ENCODE measurements around the gene NTHL1. TPM values are rescaled to one million over a fixed set of nuclear protein-coding genes. Genes with fewer than 3 reads are reported as not detected.

NTHL1 gene
- 40.6 and 59.2 TPM in 2 replicates for total RNA-seq

DNA sequence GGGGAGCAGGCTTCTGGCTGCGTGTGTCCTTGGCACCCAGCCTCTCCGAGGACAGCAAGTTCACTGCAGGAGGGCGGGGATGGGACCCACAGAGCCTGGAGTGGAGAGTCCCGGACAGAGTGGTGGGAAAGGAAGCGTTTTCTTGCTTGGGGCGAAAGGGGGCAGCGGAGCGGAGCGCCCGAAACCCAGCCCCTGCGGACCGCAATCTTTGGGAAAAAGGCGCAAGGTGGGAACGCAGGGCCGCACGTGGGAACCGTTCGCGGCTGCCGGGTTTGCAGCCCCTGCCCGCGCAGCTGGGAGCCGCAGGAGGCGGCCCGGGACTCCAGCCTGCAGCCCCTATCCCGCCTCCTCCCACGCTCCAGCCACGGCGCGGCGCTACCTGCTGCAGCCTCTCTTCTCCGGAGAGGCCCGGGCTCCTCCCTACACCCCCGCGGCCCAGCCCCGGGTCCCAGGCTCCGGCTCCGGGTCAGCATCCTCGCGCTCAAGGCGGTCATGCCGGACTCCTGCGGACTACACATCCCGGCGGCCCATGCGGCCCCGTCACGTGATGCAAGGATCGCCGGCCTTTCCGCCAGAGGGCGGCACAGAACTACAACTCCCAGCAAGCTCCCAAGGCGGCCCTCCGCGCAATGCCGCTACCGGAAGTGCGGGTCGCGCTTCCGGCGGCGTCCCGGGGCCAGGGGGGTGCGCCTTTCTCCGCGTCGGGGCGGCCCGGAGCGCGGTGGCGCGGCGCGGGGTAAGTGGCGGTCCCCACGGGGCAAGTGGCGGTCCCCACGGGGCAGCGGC, at the start of gene NTHL1, which contains the start of gene TSC2:
TSS of gene NTHL1 (minus strand) at position 505 of the 786 bp plus-strand sequence. CDS start at position 494, 11 bp downstream.
TSS of gene TSC2 (plus strand) at position 656 of the 786 bp plus-strand sequence. CDS start 631 bp downstream, outside the sequence.

DNA sequence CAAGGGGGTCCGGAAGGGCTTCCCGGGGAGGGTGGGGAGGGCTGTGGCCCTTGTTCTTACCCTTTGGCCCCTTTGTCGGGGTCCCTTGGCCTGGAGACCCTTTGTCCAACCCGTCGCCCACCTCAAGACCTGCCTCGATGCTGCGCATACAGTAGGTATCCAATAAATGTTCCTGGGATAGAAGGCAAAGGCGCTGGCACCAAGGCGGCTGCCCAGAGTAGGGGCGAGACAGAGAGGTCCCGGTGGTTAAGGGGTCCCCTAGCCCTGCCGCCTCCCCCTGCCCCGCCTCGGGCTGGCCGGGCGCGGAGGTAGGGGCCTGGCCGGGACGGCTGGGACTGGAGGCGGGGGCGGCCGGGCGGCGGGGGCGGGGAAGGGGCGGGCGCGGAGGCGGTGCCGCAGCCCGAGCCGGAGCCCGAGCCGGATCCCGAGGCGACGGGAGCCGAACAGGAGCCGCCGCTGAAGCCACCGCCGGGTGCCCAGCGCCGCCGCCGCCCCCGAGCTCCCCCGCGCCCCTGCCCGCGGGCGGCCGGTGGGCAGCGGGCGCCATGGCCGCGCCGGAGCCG, 21.1 kb downstream of the NTHL1 start, which contains the start of gene NHERF2:
TSS of gene NHERF2 (plus strand) at position 442 of the 563 bp plus-strand sequence. CDS start at position 546, 104 bp downstream.

DNA sequence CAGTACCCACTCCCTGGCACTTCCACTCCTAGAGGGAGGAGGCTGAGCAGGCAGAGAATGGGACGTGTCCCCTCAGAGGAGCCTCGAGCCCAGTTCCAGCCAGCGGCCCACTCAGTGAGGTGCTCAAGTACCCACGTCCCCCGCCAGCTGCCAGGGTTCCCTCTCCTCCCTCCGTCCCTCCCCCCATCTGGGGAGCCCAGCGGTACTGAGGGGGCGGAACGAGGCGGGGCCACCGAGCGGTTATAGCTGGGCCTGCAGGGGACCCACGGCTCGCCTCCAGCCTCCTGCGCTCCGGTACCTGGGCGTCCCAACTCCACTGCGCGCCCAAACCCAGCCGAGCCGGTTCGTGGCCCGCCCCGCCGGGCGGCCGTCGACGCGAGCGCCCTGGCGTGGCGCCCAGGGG, 28.1 kb downstream of the NTHL1 start, which contains the start of gene NPW:
TSS of gene NPW (plus strand) at position 268 of the 403 bp plus-strand sequence.

GRCh38 chr16:2009791-2010510, 37.7 kb downstream of the NTHL1 start, which contains the start of gene ZNF598:
TSS of gene ZNF598 (minus strand) at chr16:2009821.

Other genes with a start within 250 kb of the NTHL1 start
- 59.3 and 85.5 TPM in 2 replicates for gene HAGH, start 221.0 kb downstream of the NTHL1 start, total RNA-seq
- 47.1 and 74.9 TPM in 2 replicates for gene FAHD1, start 220.6 kb downstream of the NTHL1 start, total RNA-seq
- gene MEIOB, start 175.7 kb downstream of the NTHL1 start, total RNA-seq = not detected in 2 replicates
- gene HS3ST6, start 129.4 kb downstream of the NTHL1 start, total RNA-seq = not detected in 2 replicates
- gene MSRB1, start 104.6 kb downstream of the NTHL1 start, total RNA-seq = 6.3 and 6.4 TPM in 2 replicates
- gene RPL3L, start 93.1 kb downstream of the NTHL1 start, total RNA-seq = not detected in 2 replicates
- 259 and 267 TPM in 2 replicates for gene NDUFB10, start 88.3 kb downstream of the NTHL1 start, total RNA-seq
- 1,947 and 2,136 TPM in 2 replicates for gene RPS2, start 83.0 kb downstream of the NTHL1 start, total RNA-seq
- gene RNF151, start 81.0 kb downstream of the NTHL1 start, total RNA-seq = not detected in 2 replicates
- gene TBL3, start 75.8 kb downstream of the NTHL1 start, total RNA-seq = 29.7 and 32.4 TPM in 2 replicates
- gene NOXO1, start 66.4 kb downstream of the NTHL1 start, total RNA-seq = 0.12 and 0.13 TPM in 2 replicates
- gene GFER, start 63.6 kb downstream of the NTHL1 start, total RNA-seq = 9.9 and 11.2 TPM in 2 replicates
- gene SYNGR3, start 57.9 kb downstream of the NTHL1 start, total RNA-seq = 0.66 and 0.99 TPM in 2 replicates
- 9.6 and 12.3 TPM in 2 replicates for gene ZNF598, start 38.0 kb downstream of the NTHL1 start, total RNA-seq
- gene NPW, start 28.0 kb downstream of the NTHL1 start, total RNA-seq = 0.06 and 0.13 TPM in 2 replicates
- 98.1 and 182 TPM in 2 replicates for gene NHERF2, start 20.9 kb downstream of the NTHL1 start, total RNA-seq
- 44.3 and 53.0 TPM in 2 replicates for gene TSC2, start 151 bp upstream of the NTHL1 start, total RNA-seq
- 131 and 144 TPM in 2 replicates for gene PKD1, start 88.1 kb upstream of the NTHL1 start, total RNA-seq
- 2.0 and 2.4 TPM in 2 replicates for gene RAB26, start 100.8 kb upstream of the NTHL1 start, total RNA-seq
- 42.0 and 44.8 TPM in 2 replicates for gene TRAF7, start 107.9 kb upstream of the NTHL1 start, total RNA-seq
- under 0.01 and 0.40 TPM in 2 replicates for gene CASKIN1, start 148.8 kb upstream of the NTHL1 start, total RNA-seq
- 11.3 and 16.8 TPM in 2 replicates for gene MLST8, start 157.6 kb upstream of the NTHL1 start, total RNA-seq
- 1.2 and 1.7 TPM in 2 replicates for gene BRICD5, start 163.0 kb upstream of the NTHL1 start, total RNA-seq
- 7.0 and 12.2 TPM in 2 replicates for gene PGP, start 167.0 kb upstream of the NTHL1 start, total RNA-seq
- gene E4F1, start 175.8 kb upstream of the NTHL1 start, total RNA-seq = 22.6 and 29.9 TPM in 2 replicates
- gene DNASE1L2, start 188.6 kb upstream of the NTHL1 start, total RNA-seq = 0.31 and 1.1 TPM in 2 replicates
- gene ECI1, start 203.8 kb upstream of the NTHL1 start, total RNA-seq = 19.9 and 28.1 TPM in 2 replicates
- gene RNPS1, start 220.3 kb upstream of the NTHL1 start, total RNA-seq = 47.2 and 47.3 TPM in 2 replicates